ENCODE measurements around the gene UHRF1.
"Not testable (repeated sequence)": the region's sequence is repeated elsewhere in the genome, so short reads cannot be mapped to it uniquely, and the experiment has no call there.

The UHRF1 gene

DNA sequence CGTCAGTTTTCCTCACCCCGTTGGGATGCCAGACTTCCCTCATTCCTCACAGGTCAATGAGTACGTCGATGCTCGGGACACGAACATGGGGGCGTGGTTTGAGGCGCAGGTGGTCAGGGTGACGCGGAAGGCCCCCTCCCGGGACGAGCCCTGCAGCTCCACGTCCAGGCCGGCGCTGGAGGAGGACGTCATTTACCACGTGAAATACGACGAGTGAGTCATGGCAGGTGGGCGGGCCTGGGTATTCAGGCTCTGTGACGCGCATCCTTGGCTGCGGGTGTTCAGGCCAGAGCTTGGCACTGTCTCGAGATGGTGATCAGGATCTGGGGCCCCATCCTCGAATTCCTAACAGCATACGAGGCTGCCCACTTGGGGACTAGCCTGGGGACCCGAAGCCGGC lies 21.4 kb downstream of the UHRF1 start:
- no peak for DNase-seq (ENCODE audit: low read depth, low spot score)
- no peak overlapping the region for H3K27ac ChIP-seq

DNA sequence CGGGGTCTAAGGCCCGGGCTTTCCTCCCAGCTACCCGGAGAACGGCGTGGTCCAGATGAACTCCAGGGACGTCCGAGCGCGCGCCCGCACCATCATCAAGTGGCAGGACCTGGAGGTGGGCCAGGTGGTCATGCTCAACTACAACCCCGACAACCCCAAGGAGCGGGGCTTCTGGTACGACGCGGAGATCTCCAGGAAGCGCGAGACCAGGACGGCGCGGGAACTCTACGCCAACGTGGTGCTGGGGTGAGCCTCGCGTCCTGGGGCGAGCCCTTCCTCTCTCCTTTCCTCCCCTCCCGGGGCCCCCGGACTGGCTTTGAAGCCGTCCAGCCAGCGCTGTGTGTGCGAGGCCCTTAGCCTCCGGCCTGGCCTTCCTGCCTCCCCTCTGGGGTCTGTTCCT lies 23.4 kb downstream of the UHRF1 start:
- no peak for DNase-seq (ENCODE audit: low read depth, low spot score)
- H3K27ac ChIP-seq: no peak overlapping the region

DNA sequence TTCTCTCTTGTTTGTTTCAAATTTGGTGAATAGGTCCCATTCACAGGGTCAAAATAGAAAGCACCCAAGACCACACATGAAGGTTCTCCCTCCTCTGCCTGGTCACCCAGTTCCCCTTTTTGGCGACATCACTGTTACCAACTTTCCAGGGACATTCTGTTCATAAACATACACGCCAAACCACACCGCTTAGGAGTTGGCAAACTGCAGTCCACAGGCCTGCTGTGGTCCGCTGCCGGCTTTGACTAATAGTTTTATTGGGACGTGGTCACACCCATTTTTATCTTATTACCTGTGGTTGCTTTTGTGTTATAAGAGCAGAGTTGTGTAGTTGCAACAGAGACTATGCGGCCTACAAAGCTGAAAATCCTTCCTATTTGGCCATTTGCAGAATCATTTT lies 24.2 kb downstream of the UHRF1 start:
- H3K27ac ChIP-seq: no peak overlapping the region
- DNase-seq (ENCODE audit: low read depth, low spot score): peak; percentile 51

DNA sequence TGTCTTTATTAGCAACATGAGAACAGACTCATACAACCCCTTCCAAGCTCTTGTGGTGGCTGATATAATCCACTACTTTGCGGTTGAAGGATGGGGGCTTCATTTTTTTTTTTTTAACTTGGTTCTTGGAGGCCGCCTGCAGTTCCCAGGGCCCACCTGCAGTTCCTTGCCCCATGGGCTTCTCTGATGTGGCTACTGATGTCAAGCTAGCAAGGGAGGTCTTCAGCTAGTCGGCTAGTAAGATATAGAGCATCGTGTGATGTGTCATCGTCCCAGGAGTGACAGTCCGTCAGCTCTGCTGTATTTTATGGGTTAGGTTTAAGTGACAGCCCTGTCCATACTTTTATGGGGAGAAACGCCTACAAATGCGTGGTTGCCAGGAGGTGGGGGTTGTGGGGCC lies 26.1 kb downstream of the UHRF1 start:
- DNase-seq (ENCODE audit: low read depth, low spot score): no peak
- no peak overlapping the region for H3K27ac ChIP-seq

DNA sequence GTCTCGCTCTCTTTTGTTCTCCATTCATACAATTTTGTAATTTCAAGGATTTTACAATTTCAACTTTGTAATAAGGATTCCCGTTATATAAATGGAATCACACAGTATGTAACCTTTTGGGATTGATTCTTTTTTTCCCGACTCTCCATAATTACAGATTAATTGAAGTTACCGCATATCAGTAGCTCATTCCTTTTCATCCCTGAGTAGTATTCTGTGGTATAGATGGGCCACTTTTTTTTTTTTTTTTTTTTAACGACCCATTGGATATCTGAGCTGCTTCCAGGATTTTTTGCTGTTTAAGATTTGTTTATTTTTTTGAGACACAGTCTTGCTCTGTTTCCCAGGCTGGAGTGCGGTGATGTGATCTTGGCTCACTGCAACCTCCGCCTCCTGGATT lies 27.8 kb downstream of the UHRF1 start:
- H3K27ac ChIP-seq: no peak overlapping the region
- no peak for DNase-seq (ENCODE audit: low read depth, low spot score)

DNA sequence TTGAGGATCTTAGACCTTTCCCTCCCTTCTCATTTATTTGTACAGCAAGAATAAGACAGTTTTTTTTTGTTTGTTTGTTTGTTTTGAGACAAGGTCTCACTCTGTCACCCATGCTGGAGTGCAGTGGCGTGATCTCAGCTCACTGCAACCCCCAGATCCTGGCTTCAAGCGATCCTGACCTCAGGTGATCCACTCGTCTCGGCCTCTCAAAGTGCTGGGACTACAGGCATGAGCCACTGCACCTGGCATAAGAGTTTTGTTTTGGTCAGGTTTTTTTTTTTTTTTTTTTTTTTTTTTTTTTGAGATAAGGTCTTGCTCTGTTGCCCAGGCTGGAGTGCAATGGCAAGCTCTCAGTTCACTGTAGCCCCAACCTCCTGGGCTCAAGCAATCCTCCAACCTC lies 29.2 kb downstream of the UHRF1 start:
- H3K27ac ChIP-seq; DNase-seq (ENCODE audit: low read depth, low spot score): not testable (repeated sequence)

DNA sequence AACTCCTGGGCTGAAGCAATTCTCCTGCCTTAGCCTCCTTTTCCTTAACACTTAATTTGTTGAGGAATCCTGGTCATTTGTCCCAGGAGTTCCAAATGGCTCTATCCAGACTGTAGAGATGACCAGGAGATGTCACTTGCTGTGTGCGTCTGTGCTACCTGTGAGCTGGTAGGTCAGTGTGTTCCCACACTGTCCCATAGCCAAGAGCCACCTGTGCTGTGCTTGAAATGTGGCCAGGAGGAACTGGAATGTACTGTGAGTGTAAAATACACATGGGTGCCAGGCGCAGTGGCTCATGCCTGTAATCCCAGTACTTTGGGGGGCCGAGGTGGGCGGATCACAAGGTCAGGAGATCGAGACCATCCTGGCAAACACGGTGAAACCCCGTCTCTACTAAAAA lies 30.2 kb downstream of the UHRF1 start:
- no peak for DNase-seq (ENCODE audit: low read depth, low spot score)
- H3K27ac ChIP-seq: no peak overlapping the region

DNA sequence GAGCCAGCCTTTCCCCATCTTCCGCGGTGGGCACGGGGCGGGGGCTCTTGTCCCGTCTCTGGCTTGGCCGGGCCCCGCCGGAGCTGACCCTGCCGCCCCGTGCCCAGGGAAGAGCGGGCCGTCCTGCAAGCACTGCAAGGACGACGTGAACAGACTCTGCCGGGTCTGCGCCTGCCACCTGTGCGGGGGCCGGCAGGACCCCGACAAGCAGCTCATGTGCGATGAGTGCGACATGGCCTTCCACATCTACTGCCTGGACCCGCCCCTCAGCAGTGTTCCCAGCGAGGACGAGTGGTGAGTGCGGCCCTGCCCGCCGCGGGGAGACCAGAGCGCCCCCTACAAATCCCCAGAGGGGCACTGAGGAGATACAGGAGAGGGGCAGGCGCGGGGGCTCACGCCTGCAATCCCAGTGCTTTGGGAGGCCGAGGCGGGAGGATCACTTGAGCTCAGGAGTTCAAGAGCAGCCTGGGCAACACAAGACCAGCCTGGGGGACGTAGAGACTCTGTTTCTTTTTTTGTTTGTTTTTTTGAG lies 32.4 kb downstream of the UHRF1 start:
- H3K27ac ChIP-seq; DNase-seq (ENCODE audit: low read depth, low spot score): not testable (repeated sequence)

DNA sequence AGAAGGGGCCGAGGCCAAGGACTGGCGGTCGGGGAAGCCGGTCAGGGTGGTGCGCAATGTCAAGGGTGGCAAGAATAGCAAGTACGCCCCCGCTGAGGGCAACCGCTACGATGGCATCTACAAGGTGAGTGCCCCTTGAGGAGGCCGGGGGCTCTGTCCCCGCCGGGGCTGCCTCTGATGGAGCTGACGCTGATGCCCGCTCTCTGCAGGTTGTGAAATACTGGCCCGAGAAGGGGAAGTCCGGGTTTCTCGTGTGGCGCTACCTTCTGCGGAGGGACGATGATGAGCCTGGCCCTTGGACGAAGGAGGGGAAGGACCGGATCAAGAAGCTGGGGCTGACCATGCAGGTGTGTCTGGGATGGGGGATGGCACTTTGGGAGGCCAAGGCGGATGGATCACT lies 41.3 kb downstream of the UHRF1 start:
- not testable (repeated sequence) for H3K27ac ChIP-seq; DNase-seq (ENCODE audit: low read depth, low spot score)

DNA sequence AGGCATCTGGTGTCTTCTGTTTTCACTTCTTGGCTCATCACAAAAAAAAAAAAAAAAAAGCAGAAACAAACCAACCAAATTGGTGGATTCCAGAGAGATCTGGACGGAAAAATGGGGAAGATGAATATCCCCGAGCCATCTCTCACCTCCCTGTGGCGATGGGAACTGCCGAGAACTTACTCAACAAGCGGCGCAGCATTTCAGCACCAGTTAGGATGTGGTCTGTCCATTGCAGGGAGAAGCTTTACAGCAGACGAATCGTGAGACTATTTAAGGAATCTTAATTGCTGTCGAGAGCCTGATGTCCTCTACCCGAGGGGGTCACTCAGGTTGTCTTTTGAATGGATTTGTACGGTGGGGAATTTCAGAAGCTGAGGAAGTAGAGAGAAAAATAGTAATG lies 42.4 kb downstream of the UHRF1 start:
- no peak overlapping the region for H3K27ac ChIP-seq
- DNase-seq (ENCODE audit: low read depth, low spot score): no peak

DNA sequence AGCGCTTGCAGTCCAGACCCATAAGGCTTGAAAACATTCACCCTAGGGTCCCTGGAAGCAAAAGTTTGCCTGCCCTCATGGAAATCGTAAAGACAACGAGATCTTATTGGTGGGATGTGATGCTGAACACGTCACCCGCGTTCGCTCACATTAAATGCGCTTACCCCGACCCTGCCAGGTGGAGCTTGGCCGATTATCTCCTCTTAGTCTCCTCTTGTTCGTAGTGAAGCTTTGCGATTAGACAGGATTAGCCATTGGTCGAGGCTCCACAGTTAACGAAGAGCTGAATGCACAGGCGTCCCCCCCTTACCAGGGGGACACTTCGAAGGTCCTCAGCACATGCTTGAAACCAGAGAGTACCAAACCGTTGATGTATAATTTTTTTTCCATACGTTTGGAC lies 43.6 kb downstream of the UHRF1 start:
- DNase-seq (ENCODE audit: low read depth, low spot score): no peak
- H3K27ac ChIP-seq: no peak overlapping the region

DNA sequence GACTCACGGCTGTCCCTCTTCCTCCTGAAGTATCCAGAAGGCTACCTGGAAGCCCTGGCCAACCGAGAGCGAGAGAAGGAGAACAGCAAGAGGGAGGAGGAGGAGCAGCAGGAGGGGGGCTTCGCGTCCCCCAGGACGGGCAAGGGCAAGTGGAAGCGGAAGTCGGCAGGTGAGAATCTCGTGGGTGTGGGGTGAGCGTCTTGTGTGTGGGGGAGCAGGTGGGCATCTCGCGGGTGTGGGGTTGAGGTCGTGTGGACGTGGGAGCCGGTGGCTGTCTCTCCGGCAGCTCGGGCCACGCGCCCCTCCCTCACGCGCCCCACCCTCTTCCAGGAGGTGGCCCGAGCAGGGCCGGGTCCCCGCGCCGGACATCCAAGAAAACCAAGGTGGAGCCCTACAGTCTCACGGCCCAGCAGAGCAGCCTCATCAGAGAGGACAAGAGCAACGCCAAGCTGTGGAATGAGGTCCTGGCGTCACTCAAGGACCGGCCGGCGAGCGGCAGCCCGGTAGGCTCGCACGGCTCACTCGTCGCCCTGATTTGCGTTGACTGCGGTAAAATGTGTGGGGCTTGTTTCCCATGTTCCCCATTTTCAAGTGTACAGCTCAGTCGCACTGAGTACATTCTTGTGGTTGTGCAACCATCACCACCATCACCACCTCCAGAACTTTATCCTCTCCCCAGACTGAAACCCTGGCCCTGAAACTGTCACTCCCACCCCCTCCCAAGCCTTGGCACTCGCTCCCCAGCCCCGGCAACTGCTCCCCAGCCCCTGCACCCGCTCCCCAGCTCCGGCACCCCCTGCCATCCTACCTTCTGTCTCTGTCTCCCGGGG lies 45.2 kb downstream of the UHRF1 start:
- not testable (repeated sequence) for H3K27ac ChIP-seq; DNase-seq (ENCODE audit: low read depth, low spot score)

DNA sequence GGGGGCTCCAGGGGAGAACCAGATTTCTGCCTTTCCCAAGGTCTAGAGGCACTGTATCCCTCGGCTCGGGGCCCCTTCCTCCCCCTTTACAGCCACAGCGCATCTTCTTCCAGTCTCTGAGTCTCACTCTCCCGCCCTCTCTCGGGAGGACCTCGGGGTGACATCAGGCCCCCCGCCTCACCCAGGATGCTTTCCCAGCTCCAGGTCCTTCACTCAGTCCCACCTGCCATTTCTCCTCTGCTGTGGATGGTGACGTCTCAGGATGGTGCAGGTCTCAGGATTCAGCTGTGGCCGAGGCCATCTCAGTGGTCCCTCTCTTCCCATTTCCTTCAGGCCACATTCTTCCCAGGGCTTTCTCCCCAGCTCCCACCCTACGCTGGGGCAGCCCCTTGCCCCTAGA lies 46.0 kb downstream of the UHRF1 start:
- no peak overlapping the region for H3K27ac ChIP-seq
- DNase-seq (ENCODE audit: low read depth, low spot score): no peak

DNA sequence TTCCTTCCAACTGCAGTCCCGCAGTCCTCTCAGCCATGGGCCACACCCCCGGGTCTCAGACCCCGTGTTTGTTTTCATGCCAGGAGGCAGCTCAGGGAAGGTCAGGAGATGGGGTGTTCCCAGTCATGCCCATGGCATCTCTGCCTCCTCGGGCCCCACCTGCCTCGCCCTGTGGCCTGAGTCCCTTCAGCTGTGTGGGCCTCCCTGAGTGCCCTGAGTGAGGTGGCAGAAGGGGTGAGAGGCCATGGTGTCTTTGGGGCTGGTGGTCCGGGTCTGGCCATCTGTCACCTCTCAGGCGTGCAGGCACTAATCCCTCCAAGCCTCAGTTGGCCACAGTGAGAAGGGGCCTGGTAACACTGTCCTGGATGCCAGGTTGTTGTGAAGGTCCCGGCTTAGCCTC lies 48.7 kb downstream of the UHRF1 start:
- no peak overlapping the region for H3K27ac ChIP-seq
- no peak for DNase-seq (ENCODE audit: low read depth, low spot score)

DNA sequence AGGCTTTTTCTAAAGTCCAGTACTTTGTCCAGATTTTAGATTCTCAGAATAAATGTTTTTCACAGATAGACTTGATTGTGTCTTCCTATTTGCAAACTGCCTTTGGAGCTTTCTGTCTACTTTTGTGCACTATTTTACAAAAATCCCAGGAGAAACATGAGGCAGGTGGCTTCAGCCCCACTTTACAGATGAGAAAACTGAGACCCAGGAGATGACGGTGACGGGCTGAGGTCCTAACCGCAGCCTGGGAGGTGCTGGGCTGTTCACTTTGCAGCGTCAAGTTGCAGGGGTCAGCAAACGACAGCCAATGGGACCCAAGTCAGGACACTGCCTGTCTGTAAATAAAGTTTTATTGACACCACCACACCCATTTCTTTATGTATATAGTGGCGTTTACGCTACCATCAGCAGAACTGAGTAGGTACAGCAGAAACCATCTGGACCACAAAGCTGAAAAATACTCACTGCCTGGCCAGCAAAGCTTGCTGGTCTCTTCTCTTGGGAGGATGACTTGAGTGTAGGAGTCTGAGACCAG lies 52.9 kb downstream of the UHRF1 start:
- no peak for DNase-seq (ENCODE audit: low read depth, low spot score)
- no peak overlapping the region for H3K27ac ChIP-seq

DNA sequence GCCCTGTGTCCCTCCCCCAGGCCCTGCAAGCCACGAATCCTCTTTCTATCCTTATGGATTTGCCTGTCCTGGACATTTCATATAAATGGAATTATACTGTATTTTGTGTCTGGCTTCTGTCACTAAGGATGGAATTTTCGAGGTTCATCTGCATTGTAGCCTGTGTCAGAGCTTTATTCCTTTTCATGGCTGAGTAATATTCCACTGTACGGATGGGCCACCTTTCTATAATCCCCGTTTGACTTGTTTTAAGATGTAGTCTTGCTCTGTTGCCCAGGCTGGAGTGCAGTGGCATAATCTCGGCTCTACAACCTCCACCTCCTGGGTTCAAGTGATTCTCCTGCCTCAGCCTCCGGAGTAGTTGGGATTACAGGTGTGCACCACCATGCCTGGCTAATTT lies 55.8 kb downstream of the UHRF1 start:
- no peak overlapping the region for H3K27ac ChIP-seq
- DNase-seq (ENCODE audit: low read depth, low spot score): no peak

DNA sequence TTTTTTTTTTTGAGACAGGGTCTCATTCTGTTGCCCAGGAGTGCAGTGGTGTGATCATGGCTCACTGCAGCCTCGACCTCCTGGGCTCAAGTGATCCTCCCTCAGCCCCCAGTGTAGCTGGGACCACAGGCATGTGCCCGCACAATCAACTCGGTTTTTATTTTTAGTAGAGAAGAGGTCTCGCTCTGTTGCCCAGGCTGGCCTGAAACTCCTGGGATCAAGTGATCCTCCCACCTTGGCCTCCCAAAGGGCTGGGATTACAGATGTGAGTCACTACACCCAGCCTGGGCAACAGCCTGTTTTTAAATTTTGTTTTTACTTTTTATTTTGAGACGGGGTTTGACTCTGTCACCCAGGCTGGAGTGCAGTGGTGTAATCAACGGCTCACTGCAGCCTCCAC lies 57.3 kb downstream of the UHRF1 start:
- no peak overlapping the region for H3K27ac ChIP-seq
- DNase-seq (ENCODE audit: low read depth, low spot score): no peak

DNA sequence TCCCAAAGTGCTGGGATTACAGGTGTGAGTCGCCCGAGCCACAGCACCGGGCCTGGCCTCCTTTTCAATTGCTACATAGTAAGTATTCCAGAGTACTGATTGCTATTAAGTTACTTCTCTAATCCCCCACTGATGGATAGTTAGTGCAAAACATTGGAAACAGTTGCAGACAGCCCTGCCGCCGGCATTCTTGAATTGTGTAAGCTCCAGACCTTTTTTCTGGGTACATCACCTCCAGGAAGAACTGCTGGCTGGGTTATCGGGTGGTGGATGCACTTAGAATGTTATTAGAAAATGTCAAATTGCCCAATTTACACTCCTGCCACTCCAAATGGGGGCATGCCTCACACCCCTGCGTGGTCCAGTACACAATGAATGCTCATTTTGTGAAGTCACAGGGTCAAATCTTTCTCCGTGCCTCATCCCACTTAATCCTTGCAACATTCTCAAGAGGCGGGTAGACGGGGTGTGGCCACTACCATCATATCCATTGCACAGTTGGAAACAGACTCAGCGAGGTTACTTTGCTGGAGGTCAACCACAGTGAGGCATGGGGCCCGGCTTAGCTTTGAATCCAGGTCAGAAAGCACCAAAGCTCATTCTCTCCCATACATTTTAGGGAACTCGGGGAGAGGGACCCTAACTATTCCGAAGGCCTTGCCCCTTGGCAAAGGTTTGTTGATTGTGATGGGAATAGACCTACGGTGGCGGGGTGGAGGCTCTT lies 58.6 kb downstream of the UHRF1 start:
- H3K27ac ChIP-seq: peak overlapping the region; percentile 13
- no peak for DNase-seq (ENCODE audit: low read depth, low spot score)

DNA sequence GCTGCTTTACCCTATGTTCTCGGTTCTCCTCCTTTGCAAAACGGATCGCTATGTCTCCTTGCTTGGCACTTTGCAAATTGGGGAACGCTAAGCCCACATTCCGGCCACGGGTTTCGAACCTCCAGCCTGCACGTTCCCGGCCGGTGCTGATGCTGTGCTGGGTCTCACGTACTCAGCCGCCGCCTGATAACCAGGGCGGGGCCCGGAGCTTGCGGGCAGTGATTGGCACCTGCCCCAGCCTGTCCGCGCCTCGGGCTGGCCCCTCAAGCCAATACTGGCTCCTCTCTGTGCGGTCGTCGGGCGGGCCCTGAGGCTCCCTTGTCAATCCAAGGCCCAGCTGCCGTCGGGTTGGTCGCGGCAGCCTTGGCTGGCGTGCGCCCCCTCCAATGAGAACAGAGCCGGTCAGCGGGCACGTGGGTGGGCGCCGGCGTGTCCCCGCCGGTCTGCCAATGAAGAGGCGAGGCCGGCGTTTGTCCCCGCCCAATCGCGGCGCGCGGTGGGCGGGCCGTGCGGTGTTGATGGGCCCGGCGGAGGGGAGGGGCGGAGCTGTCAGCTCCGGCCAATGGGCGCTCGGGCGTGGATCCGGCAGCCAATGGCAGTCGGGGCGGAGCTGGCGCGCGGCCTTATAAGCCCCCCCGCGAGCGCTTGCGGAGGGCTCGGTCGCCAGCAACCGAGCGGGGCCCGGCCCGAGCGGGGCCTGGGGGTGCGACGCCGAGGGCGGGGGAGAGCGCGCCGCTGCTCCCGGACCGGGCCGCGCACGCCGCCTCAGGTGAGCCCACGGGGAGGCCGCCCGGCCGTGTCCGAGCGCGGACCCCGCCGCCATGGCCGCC lies 59.4 kb downstream of the UHRF1 start, which contains the start of gene KDM4B:
Gene KDM4B (plus strand): TSS at position 652 of the 830 bp plus-strand sequence. CDS start 63,778 bp downstream, outside the sequence.
- peak within 1 kb of the TSS; percentile 66 for H3K27ac ChIP-seq
- DNase-seq (ENCODE audit: low read depth, low spot score): peak; percentile 98

DNA sequence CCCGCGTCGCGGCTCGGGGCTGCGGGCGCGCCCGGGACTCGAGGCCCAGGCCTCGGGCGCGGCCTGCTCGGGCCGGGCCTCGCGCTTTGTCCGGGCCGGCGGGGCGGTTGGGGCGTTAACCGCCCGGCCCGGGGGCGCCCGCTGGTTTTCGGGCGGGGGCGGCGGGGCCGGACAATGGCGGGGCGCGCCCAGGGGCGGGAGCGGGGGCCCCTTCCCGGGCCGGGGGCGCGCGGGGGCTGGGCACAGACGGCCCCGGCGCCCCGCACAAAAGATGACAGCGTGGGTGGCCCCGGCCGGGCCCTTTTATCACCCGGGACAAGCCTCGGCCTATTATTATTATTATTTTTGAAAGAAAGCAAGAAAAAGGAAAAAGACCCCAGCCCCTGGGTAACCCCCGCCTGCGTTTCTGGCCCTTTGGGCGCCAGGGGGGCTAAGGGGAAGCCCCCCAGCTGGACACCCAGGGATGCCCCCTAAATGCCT lies 60.0 kb downstream of the UHRF1 start:
- H3K27ac ChIP-seq: peak overlapping the region; percentile 66
- no peak for DNase-seq (ENCODE audit: low read depth, low spot score)
